Thyroid gland (tissue), 4 donors: Measurements from ENCODE around the gene CBFA2T2.

Source experiments
- POLR2A ChIP-seq, 2 donors: fragments of 450-650 bp; IDR thresholded peaks; one replicate each; pipeline ENCODE4 v1.6.1; 2017; ENCODE audit warnings: antibody characterized with exemption in 2 of 2, mild to moderate bottlenecking in 2 of 2, moderate library complexity in 1 of 2
- TF ChIP-seq, protein P1 (sequence below), 6 experiments: fragments of 200-600 bp in 3 of 6; fragments of 450-650 bp in 3 of 6; sonication (generic) in 3 of 6; IDR thresholded peaks; one replicate each; pipeline ENCODE4 v1.5.1; 2016 to 2019; ENCODE audit warnings: antibody characterized with exemption in 6 of 6, mild to moderate bottlenecking in 2 of 6, inconsistent platforms in 1 of 6, moderate library complexity in 1 of 6

DNA sequence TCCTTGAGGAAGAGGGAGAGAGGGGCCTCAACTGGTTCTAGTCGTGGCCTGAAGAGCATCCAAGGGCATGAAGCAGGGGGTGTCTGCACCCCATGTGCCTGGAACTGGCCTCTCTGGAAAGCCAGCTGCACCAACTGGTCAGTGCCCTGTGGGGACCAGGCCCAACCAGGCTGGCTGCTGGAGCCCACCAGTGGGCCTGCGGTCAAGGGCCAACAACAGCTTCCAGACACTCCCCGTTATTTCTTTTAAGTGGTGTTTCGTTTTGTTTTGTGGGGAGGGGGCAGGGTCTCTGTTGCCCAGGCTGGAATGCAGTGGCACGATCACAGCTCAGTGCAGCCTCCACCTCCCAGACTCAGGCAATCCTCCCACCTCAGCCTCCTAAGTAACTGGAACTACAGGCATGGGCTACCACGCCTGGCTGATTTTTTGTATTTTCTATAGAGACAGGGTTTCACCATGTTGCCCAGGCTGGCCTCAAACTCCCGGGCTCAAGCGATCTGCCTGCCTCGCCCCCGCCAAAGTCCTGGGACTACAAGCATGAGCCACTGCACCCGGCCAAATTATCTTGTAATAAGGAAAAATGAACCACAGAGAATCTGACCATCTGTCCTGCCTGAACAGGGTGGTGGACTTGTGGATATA, 160.3 kb downstream of the CBFA2T2 start:
- TF ChIP-seq, protein P1, sequence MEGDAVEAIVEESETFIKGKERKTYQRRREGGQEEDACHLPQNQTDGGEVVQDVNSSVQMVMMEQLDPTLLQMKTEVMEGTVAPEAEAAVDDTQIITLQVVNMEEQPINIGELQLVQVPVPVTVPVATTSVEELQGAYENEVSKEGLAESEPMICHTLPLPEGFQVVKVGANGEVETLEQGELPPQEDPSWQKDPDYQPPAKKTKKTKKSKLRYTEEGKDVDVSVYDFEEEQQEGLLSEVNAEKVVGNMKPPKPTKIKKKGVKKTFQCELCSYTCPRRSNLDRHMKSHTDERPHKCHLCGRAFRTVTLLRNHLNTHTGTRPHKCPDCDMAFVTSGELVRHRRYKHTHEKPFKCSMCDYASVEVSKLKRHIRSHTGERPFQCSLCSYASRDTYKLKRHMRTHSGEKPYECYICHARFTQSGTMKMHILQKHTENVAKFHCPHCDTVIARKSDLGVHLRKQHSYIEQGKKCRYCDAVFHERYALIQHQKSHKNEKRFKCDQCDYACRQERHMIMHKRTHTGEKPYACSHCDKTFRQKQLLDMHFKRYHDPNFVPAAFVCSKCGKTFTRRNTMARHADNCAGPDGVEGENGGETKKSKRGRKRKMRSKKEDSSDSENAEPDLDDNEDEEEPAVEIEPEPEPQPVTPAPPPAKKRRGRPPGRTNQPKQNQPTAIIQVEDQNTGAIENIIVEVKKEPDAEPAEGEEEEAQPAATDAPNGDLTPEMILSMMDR (IDR thresholded peaks at IDR 0.05) = no peak
- TF ChIP-seq POLR2A (IDR thresholded peaks at IDR 0.05) = no peak
